ENCODE measurements around the gene TRAPPC3L. TPM values are rescaled to one million over a fixed set of nuclear protein-coding genes. Genes with fewer than 3 reads are reported as not detected.

TRAPPC3L gene
- total and polyA plus RNA-seq, 9 of the 15 experiments (the other 6 are each of a cell fraction or from before 2014, with no cell fraction given) = not detected

- no TSS peak for BruUV-seq (replicated peaks)
- ChIA-PET CTCF (ENCODE audit: low intra/inter-chr PET ratio) (no interaction called here), POLR2A (no interaction called here)
- TF ChIP-seq C11orf30 (IDR thresholded peaks at IDR 0.05; ENCODE audit: low read depth) (no peak), HDAC3 (IDR thresholded peaks at IDR 0.05; ENCODE audit: borderline replicate concordance, partially characterized antibody) (no peak), ZNF140 (CRISPR knock-in tag; IDR thresholded peaks at IDR 0.05) (no peak), CHAMP1 (IDR thresholded peaks at IDR 0.05) (no peak), DPF2 (IDR thresholded peaks at IDR 0.05) (no peak), XRCC5 (IDR thresholded peaks at IDR 0.05; ENCODE audit: low read depth, low read length) (no peak), RHOXF2B (CRISPR knock-in tag; conservative IDR thresholded peaks at IDR 0.05) (no peak), ZMIZ1 (IDR thresholded peaks at IDR 0.05; ENCODE audit: low read depth in 2 of 2, low read length in 2 of 2) (no peak), ZSCAN32 (CRISPR knock-in tag; IDR thresholded peaks at IDR 0.05) (no peak)
- H3K9ac ChIP-seq (ENCODE audit: insufficient read depth in 1 of 2, low read depth in 2 of 2, low read length in 2 of 2) = no peak overlapping the region
- DNase-seq (ENCODE audit: extremely low read depth in 1 of 4, low spot score in 3 of 4) = no peak
- H3K9me1 ChIP-seq (ENCODE audit: control insufficient read depth, insufficient read depth, low read length) = no peaks in the 10 kb centered on the region
- no peaks in the 10 kb centered on the region for H4K20me1 ChIP-seq (replicated peaks; ENCODE audit: control insufficient read depth, insufficient read depth, low read length)
- WGBS (ENCODE audit: insufficient coverage, low coverage, missing lambda C conversion rate) = 92% methylated on average over 1 of the region's 1 CpG
- in situ Hi-C loops (cut with MboI) = no loop called here
- no peak overlapping the region for H3K27ac ChIP-seq (ENCODE audit: extremely low read depth, low read depth, low read length)
- H3K79me2 ChIP-seq (ENCODE audit: control insufficient read depth, insufficient read depth, low read length) = peaks cover 44% of the 10 kb centered on the region
- ATAC-seq = no peak
- no peak overlapping the region for H3K4me2 ChIP-seq (ENCODE audit: insufficient read depth, low read length)
- H3K9me3 ChIP-seq (replicated peaks; ENCODE audit: control insufficient read depth, insufficient read depth, low read depth, low read length) = no peaks in the 10 kb centered on the region
- intact Hi-C loops (cut with micrococcal nuclease) = loop anchor here (5.0 kb wide), 1 partner anchor 68 kb away; no protein-coding TSS in a partner anchor
- no peaks in the 10 kb centered on the region for H3K4me1 ChIP-seq (replicated peaks in 1 of 2; ENCODE audit: control insufficient read depth in 2 of 2, insufficient read depth in 2 of 2, low read length in 2 of 2)
- FAIRE-seq = no peak
- H3K27me3 ChIP-seq (ENCODE audit: control insufficient read depth in 2 of 2, insufficient read depth in 2 of 2, low read length in 2 of 2) = no peaks in the 10 kb centered on the region
- no peak overlapping the region for H2AFZ ChIP-seq (ENCODE audit: low read depth, low read length)
- H3K36me3 ChIP-seq (ENCODE audit: control insufficient read depth, insufficient read depth, low read length) = peaks cover 81% of the 10 kb centered on the region
- no peak overlapping the region for H3K4me3 ChIP-seq
Measured at GRCh38 chr6:116579143-116579542, 33.7 kb upstream of the TRAPPC3L start.
